ENCODE results near the gene MYOF. TPM values are rescaled to one million over a fixed set of nuclear protein-coding genes. Genes with fewer than 3 reads are reported as not detected.

Gene MYOF
- total and polyA plus RNA-seq, 2 donors (not counting 1 experiment from before 2014, with no cell fraction given), result 298 to 314 TPM

DNA sequence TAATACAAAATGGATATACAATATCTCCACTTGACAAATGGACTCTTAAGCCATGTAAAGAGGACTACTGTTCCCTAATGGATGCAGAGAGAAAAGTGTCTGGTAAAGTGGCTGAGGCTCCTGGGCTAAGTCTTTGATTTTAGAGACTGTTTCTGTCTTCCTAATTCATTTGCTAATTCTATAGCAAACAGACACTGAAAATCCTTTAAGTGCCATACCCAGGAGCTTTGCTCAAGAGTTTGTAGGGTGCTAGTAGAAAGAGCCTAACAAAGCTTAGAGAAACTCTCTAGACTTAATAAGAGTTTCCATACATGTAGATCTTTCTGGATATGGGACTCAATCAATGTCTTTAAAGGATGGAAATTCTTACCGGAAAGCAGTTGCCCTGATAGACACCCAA is 31.0 kb upstream of the MYOF start:
- Histone ChIP-seq H3K9ac (ENCODE audit: insufficient read depth, low read length) (no peak overlapping the region), H2AFZ (ENCODE audit: low read length) (no peak overlapping the region), H3K79me2 (ENCODE audit: control insufficient read depth, insufficient read depth, low read length) (no peaks in the 10 kb centered on the region), H3K4me1 (ENCODE audit: control insufficient read depth, extremely low read depth, insufficient read depth, low read length) (peaks cover 4% of the 10 kb centered on the region), H3K36me3 (ENCODE audit: control insufficient read depth, insufficient read depth, low read length) (no peaks in the 10 kb centered on the region), H3K4me2 (ENCODE audit: extremely low read depth, insufficient read depth, low read length) (no peak overlapping the region), H3K27ac (ENCODE audit: insufficient read depth, low read length) (no peak overlapping the region), H3K4me3 (replicated peaks in 1 of 4; ENCODE audit: control extremely low read depth in 1 of 4, insufficient read depth in 1 of 4, low read depth in 3 of 4, low read length in 4 of 4) (no peak overlapping the region), H3K27me3 (ENCODE audit: control insufficient read depth, insufficient read depth, low read length) (no peaks in the 10 kb centered on the region), H4K20me1 (ENCODE audit: control insufficient read depth, extremely low read depth, insufficient read depth, low read length) (no peaks in the 10 kb centered on the region), H3K9me3 (ENCODE audit: control insufficient read depth, insufficient read depth, low read depth, low read length) (no peaks in the 10 kb centered on the region)
- TF ChIP-seq, protein P1, sequence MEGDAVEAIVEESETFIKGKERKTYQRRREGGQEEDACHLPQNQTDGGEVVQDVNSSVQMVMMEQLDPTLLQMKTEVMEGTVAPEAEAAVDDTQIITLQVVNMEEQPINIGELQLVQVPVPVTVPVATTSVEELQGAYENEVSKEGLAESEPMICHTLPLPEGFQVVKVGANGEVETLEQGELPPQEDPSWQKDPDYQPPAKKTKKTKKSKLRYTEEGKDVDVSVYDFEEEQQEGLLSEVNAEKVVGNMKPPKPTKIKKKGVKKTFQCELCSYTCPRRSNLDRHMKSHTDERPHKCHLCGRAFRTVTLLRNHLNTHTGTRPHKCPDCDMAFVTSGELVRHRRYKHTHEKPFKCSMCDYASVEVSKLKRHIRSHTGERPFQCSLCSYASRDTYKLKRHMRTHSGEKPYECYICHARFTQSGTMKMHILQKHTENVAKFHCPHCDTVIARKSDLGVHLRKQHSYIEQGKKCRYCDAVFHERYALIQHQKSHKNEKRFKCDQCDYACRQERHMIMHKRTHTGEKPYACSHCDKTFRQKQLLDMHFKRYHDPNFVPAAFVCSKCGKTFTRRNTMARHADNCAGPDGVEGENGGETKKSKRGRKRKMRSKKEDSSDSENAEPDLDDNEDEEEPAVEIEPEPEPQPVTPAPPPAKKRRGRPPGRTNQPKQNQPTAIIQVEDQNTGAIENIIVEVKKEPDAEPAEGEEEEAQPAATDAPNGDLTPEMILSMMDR (conservative IDR thresholded peaks at IDR 0.05 in 1 of 2, IDR thresholded peaks at IDR 0.05 in 1 of 2; ENCODE audit: low read depth in 1 of 2, low read length in 2 of 2), result no peak
- no peak for TF ChIP-seq EZH2 (IDR thresholded peaks at IDR 0.05; ENCODE audit: low read length, missing control alignments)
- DNase-seq (ENCODE audit: low read depth in 2 of 2), result no peak

DNA sequence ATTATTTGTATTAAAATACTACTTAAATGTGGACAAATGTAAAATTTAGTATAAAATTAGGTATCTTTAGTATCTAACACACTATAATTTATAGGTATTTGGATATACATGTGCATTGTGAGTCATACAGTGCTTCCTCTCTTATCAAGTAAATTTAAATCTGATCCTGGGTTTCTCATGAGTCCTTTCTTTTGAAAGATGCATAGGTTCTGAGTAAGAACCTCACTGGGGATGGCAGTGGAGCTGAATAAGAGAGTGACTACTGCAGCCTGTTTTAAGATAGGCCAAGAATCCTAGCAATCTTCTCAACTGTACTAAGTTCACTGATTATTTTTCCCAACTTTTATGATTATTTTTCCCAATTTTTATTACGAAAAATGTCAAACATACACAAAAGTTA is 30.4 kb upstream of the MYOF start:
- H4K20me1 ChIP-seq (ENCODE audit: control insufficient read depth, extremely low read depth, insufficient read depth, low read length), result no peaks in the 10 kb centered on the region
- no peaks in the 10 kb centered on the region for H3K27me3 ChIP-seq (ENCODE audit: control insufficient read depth, insufficient read depth, low read length)
- H3K27ac ChIP-seq (ENCODE audit: insufficient read depth, low read length), result no peak overlapping the region
- no peak overlapping the region for H3K4me3 ChIP-seq (replicated peaks in 1 of 4; ENCODE audit: control extremely low read depth in 1 of 4, insufficient read depth in 1 of 4, low read depth in 3 of 4, low read length in 4 of 4)
- no peaks in the 10 kb centered on the region for H3K79me2 ChIP-seq (ENCODE audit: control insufficient read depth, insufficient read depth, low read length)
- no peak overlapping the region for H3K9ac ChIP-seq (ENCODE audit: insufficient read depth, low read length)
- no peaks in the 10 kb centered on the region for H3K9me3 ChIP-seq (ENCODE audit: control insufficient read depth, insufficient read depth, low read depth, low read length)
- peak in 1 of 2 donors; percentile 72 for DNase-seq (ENCODE audit: low read depth in 2 of 2)
- H2AFZ ChIP-seq (ENCODE audit: low read length), result no peak overlapping the region
- no peak overlapping the region for H3K4me2 ChIP-seq (ENCODE audit: extremely low read depth, insufficient read depth, low read length)
- TF ChIP-seq, protein P1 (conservative IDR thresholded peaks at IDR 0.05 in 1 of 2, IDR thresholded peaks at IDR 0.05 in 1 of 2; ENCODE audit: low read depth in 1 of 2, low read length in 2 of 2), result no peak
- no peak for TF ChIP-seq EZH2 (IDR thresholded peaks at IDR 0.05; ENCODE audit: low read length, missing control alignments)
- peaks cover 4% of the 10 kb centered on the region for H3K4me1 ChIP-seq (ENCODE audit: control insufficient read depth, extremely low read depth, insufficient read depth, low read length)
- H3K36me3 ChIP-seq (ENCODE audit: control insufficient read depth, insufficient read depth, low read length), result no peaks in the 10 kb centered on the region

DNA sequence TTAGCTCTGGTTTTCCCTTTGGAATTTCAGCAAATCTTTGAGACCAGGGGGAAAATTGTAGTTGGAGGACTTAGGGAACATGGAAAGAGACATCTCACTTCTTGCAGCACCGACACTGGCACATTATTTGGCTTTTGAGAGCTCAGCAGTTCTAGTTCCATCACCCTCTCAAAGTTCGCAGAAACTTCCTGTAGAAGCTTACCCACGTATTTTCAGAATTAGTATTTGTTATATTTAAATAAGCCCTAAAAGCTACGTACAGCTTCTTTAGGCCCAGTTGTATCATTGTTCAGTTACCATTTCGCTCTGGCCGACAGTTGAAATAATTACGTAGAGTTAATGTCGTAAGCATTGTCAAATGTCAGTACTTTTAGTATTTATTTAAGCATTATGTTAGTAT is 27.7 kb upstream of the MYOF start:
- no peaks in the 10 kb centered on the region for H3K27me3 ChIP-seq (ENCODE audit: control insufficient read depth, insufficient read depth, low read length)
- H3K9ac ChIP-seq (ENCODE audit: insufficient read depth, low read length), result no peak overlapping the region
- no peaks in the 10 kb centered on the region for H3K36me3 ChIP-seq (ENCODE audit: control insufficient read depth, insufficient read depth, low read length)
- H3K4me2 ChIP-seq (ENCODE audit: extremely low read depth, insufficient read depth, low read length), result no peak overlapping the region
- no peak overlapping the region for H3K27ac ChIP-seq (ENCODE audit: insufficient read depth, low read length)
- H3K79me2 ChIP-seq (ENCODE audit: control insufficient read depth, insufficient read depth, low read length), result no peaks in the 10 kb centered on the region
- TF ChIP-seq, protein P1 (conservative IDR thresholded peaks at IDR 0.05 in 1 of 2, IDR thresholded peaks at IDR 0.05 in 1 of 2; ENCODE audit: low read depth in 1 of 2, low read length in 2 of 2), result no peak
- no peak for TF ChIP-seq EZH2 (IDR thresholded peaks at IDR 0.05; ENCODE audit: low read length, missing control alignments)
- no peak overlapping the region for H2AFZ ChIP-seq (ENCODE audit: low read length)
- no peak overlapping the region for H3K4me3 ChIP-seq (replicated peaks in 1 of 4; ENCODE audit: control extremely low read depth in 1 of 4, insufficient read depth in 1 of 4, low read depth in 3 of 4, low read length in 4 of 4)
- H4K20me1 ChIP-seq (ENCODE audit: control insufficient read depth, extremely low read depth, insufficient read depth, low read length), result no peaks in the 10 kb centered on the region
- no peaks in the 10 kb centered on the region for H3K9me3 ChIP-seq (ENCODE audit: control insufficient read depth, insufficient read depth, low read depth, low read length)
- no peak for DNase-seq (ENCODE audit: low read depth in 2 of 2)
- H3K4me1 ChIP-seq (ENCODE audit: control insufficient read depth, extremely low read depth, insufficient read depth, low read length), result peaks cover 4% of the 10 kb centered on the region
